HG03442 (cell line): ENCODE measurements around the gene WNK1.
"Not testable (repeated sequence)": the region's sequence is repeated elsewhere in the genome, so short reads cannot be mapped to it uniquely, and the experiment has no call there.

Experiments used
- ATAC-seq: cut with Tn5 transposase; IDR thresholded peaks from one replicate; pipeline ENCODE4 v1.9.1; 2021; ENCODE audit warnings: mild to moderate bottlenecking, moderate library complexity; ENCODE audit not compliant: unreplicated experiment

Gene WNK1

GRCh38 chr12:751999-752694 is at the start of gene WNK1:
WNK1 (plus strand) TSS chr12:752579; CDS start chr12:753566, 987 bp downstream.
- peak; percentile 39 for ATAC-seq

- ATAC-seq: no peak
These were observed 47.7 kb upstream of the WNK1 start for GRCh38 chr12:704516-705242.

GRCh38 chr12:708084-708483 is 44.3 kb upstream of the WNK1 start:
- not testable (repeated sequence) for ATAC-seq

- ATAC-seq: no peak
These were observed 42.8 kb upstream of the WNK1 start for GRCh38 chr12:709455-710020.

GRCh38 chr12:712172-712863 is 40.1 kb upstream of the WNK1 start:
- no peak for ATAC-seq

GRCh38 chr12:713281-713875 is 39.0 kb upstream of the WNK1 start:
- ATAC-seq: no peak

- no peak for ATAC-seq
These were observed 35.9 kb upstream of the WNK1 start for GRCh38 chr12:716506-716905.

- ATAC-seq: no peak
These were observed 33.6 kb upstream of the WNK1 start for GRCh38 chr12:718756-719102.

GRCh38 chr12:720231-720941 is 32.0 kb upstream of the WNK1 start:
- ATAC-seq: no peak

- no peak for ATAC-seq
These were observed 28.1 kb upstream of the WNK1 start for GRCh38 chr12:724194-724855.

GRCh38 chr12:725076-725475 is 27.3 kb upstream of the WNK1 start:
- no peak for ATAC-seq

- ATAC-seq: no peak
These were observed 25.9 kb upstream of the WNK1 start for GRCh38 chr12:726281-727140.

GRCh38 chr12:727321-727720 is 25.1 kb upstream of the WNK1 start:
- ATAC-seq: no peak

- no peak for ATAC-seq
These were observed 23.6 kb upstream of the WNK1 start for GRCh38 chr12:728781-729180.

GRCh38 chr12:729221-729620 is 23.2 kb upstream of the WNK1 start:
- no peak for ATAC-seq

- ATAC-seq: no peak
These were observed 21.8 kb upstream of the WNK1 start for GRCh38 chr12:730550-730949.

GRCh38 chr12:737122-737739 is 15.1 kb upstream of the WNK1 start:
- ATAC-seq: no peak

GRCh38 chr12:738712-739111 is 13.7 kb upstream of the WNK1 start:
- ATAC-seq: no peak

- ATAC-seq: no peak
These were observed 13.0 kb upstream of the WNK1 start for GRCh38 chr12:739349-739748.
